Activated gamma-delta T cell treated with anti-CD3 and anti-CD28 coated beads, Interleukin-2, amount 50 U/mL, for 16 hours (primary cell): ENCODE measurements around the gene SORCS2.
"Not testable (repeated sequence)": the region's sequence is repeated elsewhere in the genome, so short reads cannot be mapped to it uniquely, and the experiment has no call there.

ENCODE experiments used
- DNase-seq: peaks from one replicate; pipeline ENCODE4 v3.0.0-alpha.2; 2020; ENCODE audit warnings: low read depth

The SORCS2 gene

GRCh38 chr4:7585768-7586167 is 393.4 kb downstream of the SORCS2 start:
- no peak for DNase-seq

- no peak for DNase-seq
Observed at GRCh38 chr4:7587433-7588405, 395.4 kb downstream of the SORCS2 start.

- no peak for DNase-seq
Observed at GRCh38 chr4:7590189-7590588, 397.9 kb downstream of the SORCS2 start.

DNA sequence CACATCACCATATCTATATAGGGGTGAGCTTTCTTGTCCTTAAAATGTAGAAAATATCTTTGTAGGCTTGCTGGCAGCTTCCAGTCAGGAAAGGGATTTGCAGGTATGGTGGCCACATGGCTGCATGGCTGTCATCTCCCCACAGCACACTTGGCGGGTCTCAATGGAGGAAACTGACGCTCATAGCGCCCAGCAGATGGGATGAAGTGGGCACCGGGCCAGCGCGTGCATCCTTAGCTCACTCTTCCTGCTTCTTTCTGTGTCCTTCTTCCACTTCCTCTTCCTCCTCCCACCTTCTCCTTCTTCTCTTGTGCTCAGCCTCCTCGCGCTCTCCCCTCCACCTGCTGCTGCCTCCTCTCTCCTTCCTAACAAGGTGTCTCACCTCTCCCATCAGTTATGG is 398.6 kb downstream of the SORCS2 start:
- no peak for DNase-seq

DNA sequence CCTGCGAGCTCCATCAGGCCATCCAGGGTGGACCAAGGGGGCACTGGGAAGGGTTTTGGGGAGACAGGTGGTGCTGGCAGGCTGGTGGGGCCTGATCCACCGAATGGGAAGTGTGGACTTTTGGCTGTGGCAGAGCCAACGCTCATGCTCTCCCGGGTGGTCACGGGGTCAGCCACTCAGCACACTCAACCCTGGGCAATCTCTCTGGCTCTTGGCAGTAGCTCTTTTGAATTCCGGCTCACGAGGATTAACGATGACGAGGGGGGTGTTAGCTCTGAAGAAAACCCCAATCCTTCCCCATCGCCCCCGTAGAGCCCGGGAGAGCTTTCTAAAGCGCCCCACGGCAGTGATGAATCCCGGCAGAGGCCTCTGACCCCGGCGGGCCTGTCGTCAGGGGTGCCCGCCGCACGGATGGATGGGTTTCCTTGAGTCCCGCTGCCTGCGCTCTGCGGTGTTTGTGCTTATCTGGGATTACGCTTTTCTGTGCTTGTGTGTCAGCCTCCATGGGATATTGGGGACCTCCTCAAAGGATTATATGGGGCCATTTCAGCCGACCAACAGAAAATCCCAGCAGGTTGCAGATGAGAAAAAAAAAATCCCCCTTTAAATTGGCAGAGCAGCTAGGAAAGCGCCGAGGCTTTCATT is 399.2 kb downstream of the SORCS2 start:
- no peak for DNase-seq

GRCh38 chr4:7593646-7594412 is 401.5 kb downstream of the SORCS2 start:
- no peak for DNase-seq

GRCh38 chr4:7595934-7596461 is 403.7 kb downstream of the SORCS2 start:
- no peak for DNase-seq

GRCh38 chr4:7596918-7597606 is 404.7 kb downstream of the SORCS2 start:
- DNase-seq: no peak

DNA sequence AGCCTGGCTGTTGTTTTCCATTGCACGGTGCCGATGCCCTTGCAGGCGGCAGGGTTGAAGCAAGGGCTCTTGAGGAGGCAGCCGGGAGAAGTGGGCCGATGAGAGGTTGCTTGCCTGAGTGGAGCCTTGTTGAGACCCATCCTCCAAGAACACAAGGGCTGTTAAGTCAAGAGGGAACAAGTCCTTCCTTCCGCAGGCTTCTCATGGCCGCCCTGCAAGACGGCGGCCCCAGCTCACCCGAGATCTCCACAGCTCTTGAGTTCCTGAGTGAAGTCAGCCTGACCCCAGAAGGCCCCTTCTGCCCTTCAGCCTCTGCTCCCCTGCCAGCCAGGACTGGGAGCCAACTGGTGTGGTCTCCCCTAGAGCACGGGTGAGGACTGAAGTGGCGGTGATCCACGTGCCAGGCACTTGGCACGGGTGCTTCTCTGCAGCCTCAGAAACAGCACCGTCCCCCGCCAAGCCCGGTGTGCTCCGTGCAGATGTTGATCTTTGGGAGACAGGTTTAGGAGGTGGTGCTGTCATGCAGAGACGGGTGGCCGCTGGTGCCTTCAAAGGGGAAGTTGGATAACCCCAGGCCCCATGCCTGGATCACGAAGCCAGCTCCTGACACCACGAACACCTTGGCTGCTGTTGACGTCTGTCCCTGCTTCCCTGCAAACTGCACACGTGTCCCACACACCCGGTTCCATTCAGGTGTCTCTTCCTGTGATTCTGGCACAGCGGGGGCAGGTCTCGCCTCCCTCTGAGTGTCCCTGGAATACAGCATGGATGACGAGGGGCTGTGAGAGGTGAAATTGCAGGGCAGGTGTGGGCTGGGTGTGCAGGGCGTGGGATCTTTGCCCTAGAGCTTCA is 406.8 kb downstream of the SORCS2 start:
- no peak for DNase-seq

GRCh38 chr4:7600247-7600646 is 407.9 kb downstream of the SORCS2 start:
- no peak for DNase-seq

GRCh38 chr4:7602166-7602565 is 409.8 kb downstream of the SORCS2 start:
- DNase-seq: not testable (repeated sequence)

DNA sequence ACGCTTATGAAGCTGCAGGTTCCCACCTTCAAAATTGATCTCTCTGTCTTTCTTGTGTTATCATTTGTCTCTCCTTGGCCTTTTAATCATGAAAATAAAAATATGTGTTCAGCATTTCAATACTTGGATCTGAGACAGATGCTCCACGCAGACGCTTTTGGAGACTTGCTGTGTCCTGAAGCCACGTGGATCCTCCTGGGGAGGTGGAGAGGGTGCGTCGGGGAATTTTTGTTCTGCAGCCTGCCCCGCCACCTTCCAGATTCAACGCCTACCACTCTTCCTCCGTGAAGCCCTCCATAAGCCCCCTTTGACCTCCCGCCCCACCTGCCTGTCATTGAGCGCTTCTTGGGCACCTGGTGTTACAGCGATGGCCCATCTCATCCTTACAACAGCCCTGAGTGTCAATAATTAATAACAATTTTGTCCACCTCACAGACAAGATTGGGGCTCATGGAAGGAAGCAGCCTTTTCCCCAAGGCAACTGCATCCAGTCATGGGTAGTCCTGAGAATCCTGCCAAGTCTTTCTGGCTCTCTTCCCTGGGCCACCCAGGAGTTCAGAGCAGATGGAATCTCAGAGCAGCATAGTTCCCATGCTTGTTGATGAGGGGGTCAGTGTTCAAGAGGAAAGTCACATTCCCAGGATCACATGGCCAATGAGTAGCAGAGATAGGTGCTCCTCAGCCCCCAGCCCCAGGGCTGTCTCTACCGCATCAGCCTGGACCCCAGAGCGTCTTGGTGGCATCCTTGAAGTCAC is 415.0 kb downstream of the SORCS2 start:
- DNase-seq: no peak

GRCh38 chr4:7608046-7608445 is 415.7 kb downstream of the SORCS2 start:
- no peak for DNase-seq

DNA sequence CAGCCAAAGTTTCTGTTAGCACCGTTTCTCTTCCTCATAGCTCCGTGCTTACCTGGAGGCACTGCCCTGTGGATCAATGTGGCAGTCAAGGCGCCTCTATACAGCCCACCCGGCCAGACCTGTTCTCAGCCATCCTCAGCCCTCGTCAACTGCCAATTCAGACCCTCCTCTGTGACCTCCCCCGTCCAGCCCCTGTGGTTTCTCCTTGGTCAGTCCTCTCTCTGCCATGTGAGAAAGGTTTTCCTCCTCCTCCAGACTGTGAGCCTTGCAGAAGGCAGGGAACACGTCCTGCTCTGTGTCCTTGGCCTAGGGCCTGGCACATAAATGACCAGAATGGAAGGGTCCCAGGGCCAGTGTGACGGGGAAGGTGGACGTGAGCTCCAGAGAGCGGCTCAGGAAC is 417.0 kb downstream of the SORCS2 start:
- DNase-seq: no peak

DNA sequence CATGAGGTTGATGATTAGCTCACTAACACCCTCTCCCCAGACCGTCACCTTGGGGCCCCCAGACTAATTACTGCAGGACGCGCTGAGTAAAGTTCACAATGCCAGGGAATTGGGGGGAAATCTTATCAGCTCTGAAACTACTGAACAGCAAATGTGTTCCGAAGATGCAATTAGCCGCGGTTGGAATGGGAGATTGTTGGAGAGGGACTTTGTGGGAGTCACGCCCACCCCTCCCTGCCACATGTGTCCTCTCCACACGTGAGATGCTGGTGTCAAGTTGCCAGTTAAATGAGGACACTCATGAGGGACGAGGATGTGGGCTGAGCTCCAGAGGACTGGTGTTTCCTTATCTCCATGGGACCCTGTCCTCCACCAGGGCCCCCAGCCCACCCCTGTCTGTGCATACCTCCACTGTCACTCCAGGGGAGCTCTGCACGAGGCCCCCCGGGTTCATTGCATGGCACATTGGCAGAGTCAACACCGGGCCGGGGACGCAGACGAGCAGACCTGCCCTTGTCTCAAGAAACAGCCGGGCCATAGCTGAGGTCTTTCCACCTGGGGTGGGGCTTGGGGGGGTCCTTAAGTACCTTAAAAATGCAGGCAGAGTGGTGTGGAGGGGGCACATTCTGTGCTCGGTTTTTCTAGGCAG is 417.8 kb downstream of the SORCS2 start:
- no peak for DNase-seq

DNA sequence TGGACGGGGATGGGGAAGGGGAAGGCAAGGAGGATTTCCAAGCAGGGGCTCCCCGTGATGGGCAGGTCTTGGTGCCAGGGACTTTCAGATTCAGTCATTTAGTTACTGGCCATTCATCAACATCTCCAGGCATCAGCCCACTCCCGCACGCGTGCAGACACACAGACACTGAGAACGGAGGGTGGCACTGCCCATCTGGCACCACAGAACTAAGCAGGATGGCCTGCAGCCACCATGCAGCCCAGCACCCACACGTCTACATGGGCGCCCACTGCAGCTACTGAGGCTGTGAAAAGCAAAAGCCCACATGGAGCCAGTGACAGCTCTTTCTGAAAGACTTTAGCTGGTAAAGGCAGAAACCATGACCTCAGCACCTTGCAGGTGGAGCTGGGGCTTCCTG is 418.5 kb downstream of the SORCS2 start:
- DNase-seq: no peak

GRCh38 chr4:7612311-7612897 is 420.1 kb downstream of the SORCS2 start:
- no peak for DNase-seq

DNA sequence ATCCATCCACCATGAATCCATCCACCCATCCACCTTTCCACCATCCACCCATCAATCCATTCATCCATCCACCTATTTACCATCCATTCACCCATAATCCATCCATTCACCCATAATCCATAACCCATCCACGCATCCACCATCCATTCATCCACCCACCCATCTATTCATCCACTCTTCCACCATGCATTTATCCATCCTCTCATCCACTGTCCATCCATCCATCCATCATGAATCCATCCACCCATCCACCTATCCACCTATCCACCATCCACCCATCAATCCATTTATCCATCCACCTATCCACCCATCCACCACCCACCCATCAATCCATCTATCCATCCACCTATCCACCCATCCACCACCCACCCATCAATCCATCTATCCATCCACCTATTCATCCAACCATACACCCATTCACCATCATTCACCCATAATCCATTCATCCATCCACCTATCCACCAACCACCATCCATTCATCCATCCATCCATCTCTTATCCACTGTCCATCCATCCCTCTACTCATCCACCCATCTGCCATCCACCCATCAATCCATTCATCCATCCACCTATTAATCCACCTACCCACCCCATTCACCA is 422.1 kb downstream of the SORCS2 start:
- no peak for DNase-seq

DNA sequence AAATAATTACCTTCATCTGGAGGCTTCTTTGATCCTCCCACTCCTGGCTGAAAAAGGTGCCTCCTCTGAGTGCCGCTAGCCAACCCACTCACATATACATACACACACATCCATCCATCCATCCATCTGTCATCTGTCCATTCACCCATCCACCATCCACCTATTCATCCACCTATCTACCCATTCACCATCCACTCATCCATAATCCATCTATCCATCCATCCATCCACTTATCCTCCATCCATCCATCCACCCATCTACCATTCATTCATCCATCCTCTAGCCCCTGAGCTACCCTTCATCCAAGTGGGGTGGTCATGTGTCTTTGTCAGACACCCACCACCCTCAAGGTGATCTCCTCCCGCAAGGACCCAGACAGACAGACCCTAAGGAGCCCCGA is 423.9 kb downstream of the SORCS2 start:
- no peak for DNase-seq
